Thyroid gland (tissue), 4 donors: ENCODE data around the gene WRAP73.

Experiments
- CTCF ChIP-seq, 6 experiments: fragments of 200-600 bp in 3 of 6; fragments of 450-650 bp in 3 of 6; sonication (generic) in 3 of 6; IDR thresholded peaks; one replicate each; pipeline ENCODE4 v1.5.1; 2016 to 2019; ENCODE audit warnings: antibody characterized with exemption in 6 of 6, mild to moderate bottlenecking in 2 of 6, inconsistent platforms in 1 of 6, moderate library complexity in 1 of 6
- POLR2A ChIP-seq, 2 donors: fragments of 450-650 bp; IDR thresholded peaks; one replicate each; pipeline ENCODE4 v1.6.1; 2017; ENCODE audit warnings: antibody characterized with exemption in 2 of 2, mild to moderate bottlenecking in 2 of 2, moderate library complexity in 1 of 2

GRCh38 chr1:3601743-3602142, 48.2 kb downstream of the WRAP73 start:
- TF ChIP-seq CTCF (IDR thresholded peaks at IDR 0.05), result no peak
- TF ChIP-seq POLR2A (IDR thresholded peaks at IDR 0.05), result no peak
